ENCODE results near the gene LSM2. TPM values are rescaled to one million over a fixed set of nuclear protein-coding genes. Genes with fewer than 3 reads are reported as not detected.

LSM2 gene
- total and polyA plus RNA-seq, 9 of the 15 experiments (the other 6 are each of a cell fraction or from before 2014, with no cell fraction given): 154 to 407 (median 223) TPM

DNA sequence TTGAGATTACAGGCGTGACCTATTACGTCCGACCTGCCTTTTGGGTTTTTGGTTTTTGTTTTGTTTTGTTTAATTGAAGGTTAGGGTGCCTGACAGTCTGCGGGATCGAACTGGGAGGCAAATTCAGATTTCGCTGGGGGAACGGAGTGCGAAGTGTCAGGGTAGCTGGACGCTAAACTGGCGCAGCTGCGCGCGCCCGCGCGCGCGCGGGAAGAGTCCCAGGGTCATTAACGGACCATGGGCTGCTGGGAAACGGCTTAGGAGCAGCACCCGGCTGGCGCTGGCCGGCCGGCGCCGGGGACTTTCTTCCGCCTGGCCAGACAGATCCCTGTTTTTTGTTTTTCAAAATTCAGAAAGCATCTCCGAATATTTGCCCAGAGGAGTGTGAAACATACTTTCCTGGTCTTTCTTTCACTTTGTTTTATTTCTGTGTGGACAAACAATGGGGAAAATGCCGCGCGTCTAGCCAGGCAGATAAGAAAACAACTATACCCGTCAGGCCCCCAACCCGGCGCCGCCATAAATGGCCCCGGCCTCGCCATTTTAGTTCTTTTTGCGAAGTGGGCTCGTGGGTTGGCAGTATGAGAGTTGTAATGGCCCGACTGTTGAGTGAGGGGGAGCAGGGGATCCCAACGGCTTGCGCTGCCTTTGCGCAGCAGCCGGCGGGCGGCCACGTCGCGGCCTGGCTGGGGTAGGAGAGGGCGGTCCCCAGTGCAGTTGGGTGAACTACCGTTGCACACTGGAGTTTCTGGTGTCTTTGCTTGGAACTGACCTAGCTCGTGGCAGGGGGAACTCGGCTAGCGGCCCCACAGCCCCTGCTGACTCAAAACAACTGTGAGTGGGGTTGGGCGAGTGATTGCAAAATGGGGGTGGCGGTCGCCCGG lies 27.8 kb upstream of the LSM2 start (continued):
- peak; percentile 100 for TF ChIP-seq POLR2G (IDR thresholded peaks at IDR 0.05; ENCODE audit: low read depth, low read length)
- TF ChIP-seq, protein P1, sequence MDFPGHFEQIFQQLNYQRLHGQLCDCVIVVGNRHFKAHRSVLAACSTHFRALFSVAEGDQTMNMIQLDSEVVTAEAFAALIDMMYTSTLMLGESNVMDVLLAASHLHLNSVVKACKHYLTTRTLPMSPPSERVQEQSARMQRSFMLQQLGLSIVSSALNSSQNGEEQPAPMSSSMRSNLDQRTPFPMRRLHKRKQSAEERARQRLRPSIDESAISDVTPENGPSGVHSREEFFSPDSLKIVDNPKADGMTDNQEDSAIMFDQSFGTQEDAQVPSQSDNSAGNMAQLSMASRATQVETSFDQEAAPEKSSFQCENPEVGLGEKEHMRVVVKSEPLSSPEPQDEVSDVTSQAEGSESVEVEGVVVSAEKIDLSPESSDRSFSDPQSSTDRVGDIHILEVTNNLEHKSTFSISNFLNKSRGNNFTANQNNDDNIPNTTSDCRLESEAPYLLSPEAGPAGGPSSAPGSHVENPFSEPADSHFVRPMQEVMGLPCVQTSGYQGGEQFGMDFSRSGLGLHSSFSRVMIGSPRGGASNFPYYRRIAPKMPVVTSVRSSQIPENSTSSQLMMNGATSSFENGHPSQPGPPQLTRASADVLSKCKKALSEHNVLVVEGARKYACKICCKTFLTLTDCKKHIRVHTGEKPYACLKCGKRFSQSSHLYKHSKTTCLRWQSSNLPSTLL (IDR thresholded peaks at IDR 0.05): peak; percentile 71; the same call in 1 of the 2 replicates
- TF ChIP-seq NUFIP1 (IDR thresholded peaks at IDR 0.05; ENCODE audit: partially characterized antibody): no peak
- TF ChIP-seq NR4A1 (CRISPR knock-in tag; IDR thresholded peaks at IDR 0.05): peak; percentile 97
- TF ChIP-seq NR4A1 (tag; IDR thresholded peaks at IDR 0.05): peak; percentile 95
- TF ChIP-seq, protein P2, sequence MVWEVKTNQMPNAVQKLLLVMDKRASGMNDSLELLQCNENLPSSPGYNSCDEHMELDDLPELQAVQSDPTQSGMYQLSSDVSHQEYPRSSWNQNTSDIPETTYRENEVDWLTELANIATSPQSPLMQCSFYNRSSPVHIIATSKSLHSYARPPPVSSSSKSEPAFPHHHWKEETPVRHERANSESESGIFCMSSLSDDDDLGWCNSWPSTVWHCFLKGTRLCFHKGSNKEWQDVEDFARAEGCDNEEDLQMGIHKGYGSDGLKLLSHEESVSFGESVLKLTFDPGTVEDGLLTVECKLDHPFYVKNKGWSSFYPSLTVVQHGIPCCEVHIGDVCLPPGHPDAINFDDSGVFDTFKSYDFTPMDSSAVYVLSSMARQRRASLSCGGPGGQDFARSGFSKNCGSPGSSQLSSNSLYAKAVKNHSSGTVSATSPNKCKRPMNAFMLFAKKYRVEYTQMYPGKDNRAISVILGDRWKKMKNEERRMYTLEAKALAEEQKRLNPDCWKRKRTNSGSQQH (CRISPR knock-in tag; IDR thresholded peaks at IDR 0.05): peak; percentile 97
- TF ChIP-seq ZBTB1 (CRISPR knock-in tag; IDR thresholded peaks at IDR 0.05; ENCODE audit: borderline replicate concordance, low read depth): peak; percentile 91
- TF ChIP-seq ZNF830 (CRISPR knock-in tag; IDR thresholded peaks at IDR 0.05): peak; percentile 96
- peak; percentile 96 for TF ChIP-seq SMAD1 (IDR thresholded peaks at IDR 0.05; ENCODE audit: low read depth, low read length, partially characterized antibody)
- no peak for TF ChIP-seq TFAM (CRISPR knock-in tag; conservative IDR thresholded peaks at IDR 0.05)
- TF ChIP-seq, protein P3, sequence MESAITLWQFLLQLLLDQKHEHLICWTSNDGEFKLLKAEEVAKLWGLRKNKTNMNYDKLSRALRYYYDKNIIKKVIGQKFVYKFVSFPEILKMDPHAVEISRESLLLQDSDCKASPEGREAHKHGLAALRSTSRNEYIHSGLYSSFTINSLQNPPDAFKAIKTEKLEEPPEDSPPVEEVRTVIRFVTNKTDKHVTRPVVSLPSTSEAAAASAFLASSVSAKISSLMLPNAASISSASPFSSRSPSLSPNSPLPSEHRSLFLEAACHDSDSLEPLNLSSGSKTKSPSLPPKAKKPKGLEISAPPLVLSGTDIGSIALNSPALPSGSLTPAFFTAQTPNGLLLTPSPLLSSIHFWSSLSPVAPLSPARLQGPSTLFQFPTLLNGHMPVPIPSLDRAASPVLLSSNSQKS (CRISPR knock-in tag; IDR thresholded peaks at IDR 0.05): peak; percentile 73; the same call in 1 of the 2 replicates
- TF ChIP-seq ZNF3 (CRISPR knock-in tag; IDR thresholded peaks at IDR 0.05): no peak
- TF ChIP-seq ZNF324 (CRISPR knock-in tag; IDR thresholded peaks at IDR 0.05): peak; percentile 46; the same call in 1 of the 2 replicates
- no peak for TF ChIP-seq PPARD (CRISPR knock-in tag; IDR thresholded peaks at IDR 0.05)
- TF ChIP-seq CSDE1 (IDR thresholded peaks at IDR 0.05): no peak
- no peak for TF ChIP-seq U2AF1 (optimal IDR thresholded peaks at IDR 0.05; ENCODE audit: low read depth, low read length)
- peak; percentile 93 for TF ChIP-seq ERF (CRISPR knock-in tag; IDR thresholded peaks at IDR 0.05)
- TF ChIP-seq JUN (IDR thresholded peaks at IDR 0.05; ENCODE audit: borderline replicate concordance, low read depth, low read length): peak; percentile 30
- TF ChIP-seq JUN (CRISPR knock-in tag; IDR thresholded peaks at IDR 0.05; ENCODE audit: borderline replicate concordance): peak; percentile 84; the same call in 1 of the 2 replicates
- no peak for TF ChIP-seq IRF2 (CRISPR knock-in tag; IDR thresholded peaks at IDR 0.05)
- peak; percentile 99 for TF ChIP-seq GTF2F1 (IDR thresholded peaks at IDR 0.05; ENCODE audit: low read depth, low read length)
- peak; percentile 77; the same call in 1 of the 2 replicates for TF ChIP-seq RNF2 (IDR thresholded peaks at IDR 0.05)
